ENCODE measurements around the gene ERCC5. TPM values are rescaled to one million over a fixed set of nuclear protein-coding genes. Genes with fewer than 3 reads are reported as not detected.

The ERCC5 gene
- total and polyA plus RNA-seq, 9 of the 15 experiments (the other 6 are each of a cell fraction or from before 2014, with no cell fraction given): 7.4 to 43.1 (median 33.9) TPM

- no peak for TF ChIP-seq ZKSCAN1 (IDR thresholded peaks at IDR 0.05; ENCODE audit: low read depth, low read length)
- TF ChIP-seq MTA2 (IDR thresholded peaks at IDR 0.05; ENCODE audit: low read depth): no peak
- TF ChIP-seq KHSRP (IDR thresholded peaks at IDR 0.05): no peak
These were observed 9.4 kb upstream of the ERCC5 start (continued) for GRCh38 chr13:102836471-102836870.

- in situ Hi-C loops (cut with MboI) (no loop called here), intact Hi-C loops (cut with micrococcal nuclease) (no loop called here)
- H3K4me1 ChIP-seq (replicated peaks in 1 of 2; ENCODE audit: control insufficient read depth in 2 of 2, insufficient read depth in 2 of 2, low read length in 2 of 2): no peaks in the 10 kb centered on the region
- H4K20me1 ChIP-seq (replicated peaks; ENCODE audit: control insufficient read depth, insufficient read depth, low read length): no peaks in the 10 kb centered on the region
- H3K79me2 ChIP-seq (ENCODE audit: control insufficient read depth, insufficient read depth, low read length): no peaks in the 10 kb centered on the region
- ATAC-seq (no peak), FAIRE-seq (no peak), DNase-seq (ENCODE audit: extremely low read depth in 1 of 4, low spot score in 3 of 4) (no peak)
- H2AFZ ChIP-seq (ENCODE audit: low read depth, low read length): no peak overlapping the region
- no peaks in the 10 kb centered on the region for H3K9me3 ChIP-seq (replicated peaks; ENCODE audit: control insufficient read depth, insufficient read depth, low read depth, low read length)
- no peaks in the 10 kb centered on the region for H3K9me1 ChIP-seq (ENCODE audit: control insufficient read depth, insufficient read depth, low read length)
- ChIA-PET CTCF (ENCODE audit: low intra/inter-chr PET ratio) (no interaction called here), POLR2A (no interaction called here)
- no peak overlapping the region for H3K4me3 ChIP-seq
- TF ChIP-seq CBFA2T3 (IDR thresholded peaks at IDR 0.05) (no peak), ATF7 (IDR thresholded peaks at IDR 0.05) (no peak), IRF2 (CRISPR knock-in tag; IDR thresholded peaks at IDR 0.05) (no peak), E2F4 (CRISPR knock-in tag; IDR thresholded peaks at IDR 0.05; ENCODE audit: low read depth) (no peak)
- TF ChIP-seq, protein P1, sequence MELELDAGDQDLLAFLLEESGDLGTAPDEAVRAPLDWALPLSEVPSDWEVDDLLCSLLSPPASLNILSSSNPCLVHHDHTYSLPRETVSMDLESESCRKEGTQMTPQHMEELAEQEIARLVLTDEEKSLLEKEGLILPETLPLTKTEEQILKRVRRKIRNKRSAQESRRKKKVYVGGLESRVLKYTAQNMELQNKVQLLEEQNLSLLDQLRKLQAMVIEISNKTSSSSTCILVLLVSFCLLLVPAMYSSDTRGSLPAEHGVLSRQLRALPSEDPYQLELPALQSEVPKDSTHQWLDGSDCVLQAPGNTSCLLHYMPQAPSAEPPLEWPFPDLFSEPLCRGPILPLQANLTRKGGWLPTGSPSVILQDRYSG (tag; conservative IDR thresholded peaks at IDR 0.05; ENCODE audit: low read depth): no peak
- no peaks in the 10 kb centered on the region for H3K27me3 ChIP-seq (ENCODE audit: control insufficient read depth in 2 of 2, insufficient read depth in 2 of 2, low read length in 2 of 2)
- no TSS peak for BruUV-seq (replicated peaks)
- H3K36me3 ChIP-seq (ENCODE audit: control insufficient read depth, insufficient read depth, low read length): peaks cover 33% of the 10 kb centered on the region; the same call in 1 of the 3 replicates
- WGBS (ENCODE audit: insufficient coverage, low coverage, missing lambda C conversion rate): 85% methylated on average over 1 of the region's 1 CpG
- H3K27ac ChIP-seq (ENCODE audit: extremely low read depth, low read depth, low read length): no peak overlapping the region
- H3K9ac ChIP-seq (ENCODE audit: insufficient read depth in 1 of 2, low read depth in 2 of 2, low read length in 2 of 2): no peak overlapping the region
- H3K4me2 ChIP-seq (ENCODE audit: insufficient read depth, low read length): no peak overlapping the region
These were observed 7.6 kb upstream of the ERCC5 start for GRCh38 chr13:102838273-102838672.

Data from K562 (cell line).